Sigmoid colon (tissue), 7 donors: ENCODE measurements around the gene SYT7. TPM values are rescaled to one million over a fixed set of nuclear protein-coding genes. Genes with fewer than 3 reads are reported as not detected.

Experiments
- DNase-seq: peaks from one replicate; pipeline ENCODE4 v3.0.0-alpha.2; 2019
- H3K27ac ChIP-seq, 4 donors: fragments of 200-600 bp; sonication (generic); one replicate each; pipeline ENCODE4 v1.5.1; 2016 to 2019; ENCODE audit warnings: mild to moderate bottlenecking in 1 of 4
- H3K27me3 ChIP-seq, 3 donors: fragments of 200-600 bp; sonication (generic); one replicate each; pipeline ENCODE4 v1.5.1; 2019; ENCODE audit warnings: mild to moderate bottlenecking in 1 of 3
- H3K36me3 ChIP-seq, 4 donors: fragments of 200-600 bp; sonication (generic); one replicate each; pipeline ENCODE4 v1.5.1; 2016 to 2019
- H3K4me1 ChIP-seq, 4 donors: fragments of 200-600 bp; sonication (generic); one replicate each; pipeline ENCODE4 v1.5.1; 2017 to 2019
- H3K4me3 ChIP-seq, 4 donors: fragments of 200-600 bp; sonication (generic); one replicate each; pipeline ENCODE4 v1.5.1; 2017 to 2019; ENCODE audit warnings: mild to moderate bottlenecking in 2 of 4, moderate library complexity in 1 of 4
- H3K9me3 ChIP-seq, 4 donors: fragments of 200-600 bp in 3 of 4; sonication (generic) in 3 of 4; one replicate each; pipeline versions ENCODE4 v1.5.1 to v1.6.1; 2013 to 2019
- EP300 ChIP-seq, 4 donors: sonication (generic); formaldehyde crosslinking; IDR thresholded peaks; one replicate each; pipeline ENCODE4 v1.6.1; 2017; ENCODE audit warnings: antibody characterized with exemption in 4 of 4
- POLR2A ChIP-seq, 2 donors: fragments of 450-650 bp; IDR thresholded peaks; one replicate each; pipeline ENCODE4 v1.6.1; 2016; ENCODE audit warnings: antibody characterized with exemption in 2 of 2, mild to moderate bottlenecking in 2 of 2, moderate library complexity in 2 of 2
- POLR2AphosphoS5 ChIP-seq, 4 donors: sonication (generic); formaldehyde crosslinking; IDR thresholded peaks; one replicate each; pipeline ENCODE4 v1.6.1; 2017; ENCODE audit warnings: antibody characterized with exemption in 4 of 4
- WGBS, 2 donors: extraction: QIAGEN DNeasy Blood & Tissue Kit; methylation state at CpG; one replicate each; pipeline ENCODE4 v1.1.7; 2013; 5-methylcytosine and 5-hydroxymethylcytosine counted together
- intact Hi-C: fragments of 100-400 bp; cut with DNase I; formaldehyde crosslinking; loops from one replicate; pipeline ENCODE4 v1.15.1; 2023
- polyA plus RNA-seq, 3 donors: library from polyadenylated mRNA; stranded (reverse); fragments of 200-250 nt; gene quantifications; one replicate each; pipeline ENCODE4 v1.2.3, GENCODE V29; 2013
- total RNA-seq, 4 donors: library from RNA; depleted of rRNA; stranded (reverse); fragments of >200 nt; gene quantifications; one replicate each; pipeline ENCODE4 v1.1.0, GENCODE V29; 2016
- TF ChIP-seq, protein P1 (sequence below), 4 experiments: fragments of 450-650 bp in 3 of 4; fragments of 200-600 bp in 1 of 4; IDR thresholded peaks; one replicate each; pipeline ENCODE4 v1.5.1; 2016 to 2019; ENCODE audit warnings: antibody characterized with exemption in 4 of 4, mild to moderate bottlenecking in 3 of 4, moderate library complexity in 2 of 4
- donor health status: healthy with polysubstance abuse.
- donor health status: Bipolar disorder and iron deficiency.
- donor health status: healthy.

Gene SYT7
- total and polyA plus RNA-seq, 7 donors: 0.66 to 8.4 (median 3.6) TPM

DNA sequence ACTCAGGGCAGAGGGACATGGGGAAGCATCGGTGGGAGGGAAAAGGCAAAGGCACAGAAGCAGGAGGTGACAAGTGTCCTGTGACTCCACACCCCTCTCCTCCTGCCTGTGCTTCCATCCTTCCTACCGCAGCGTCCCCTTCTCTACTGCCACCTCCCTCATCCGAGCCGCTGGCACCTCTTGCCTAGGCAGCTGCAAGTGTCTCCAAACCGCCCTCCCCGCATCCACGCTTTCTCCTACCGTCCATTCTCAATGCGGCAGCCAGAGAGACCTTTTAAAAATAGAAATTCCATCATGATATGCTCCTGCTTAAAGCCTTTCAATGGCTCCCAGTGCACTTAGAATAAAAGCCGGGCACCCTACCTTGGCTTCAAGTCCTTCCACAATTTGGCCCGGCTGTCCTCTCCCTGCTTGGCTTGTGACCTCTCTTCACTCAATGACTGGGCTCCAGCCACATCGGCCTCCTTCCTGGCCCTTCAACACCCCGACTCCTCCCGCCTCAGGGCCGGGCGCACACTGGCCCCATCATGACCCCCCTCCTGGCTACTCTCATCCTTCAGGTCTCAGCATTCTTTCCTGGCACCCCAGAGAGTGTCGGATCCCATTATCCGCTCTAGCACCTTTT is 55.8 kb downstream of the SYT7 start:
- Histone ChIP-seq H3K27ac (no peak overlapping the region), H3K36me3 (no peaks in the 10 kb centered on the region), H3K4me1 (no peaks in the 10 kb centered on the region), H3K4me3 (no peak overlapping the region), H3K27me3 (peaks cover 0 to 18% (median 0%) of the 10 kb centered on the region in 3 donors), H3K9me3 (no peaks in the 10 kb centered on the region)
- intact Hi-C loops: no loop called here
- DNase-seq: no peak
- 92 to 94% methylated on average over 19 of the region's 19 CpGs for WGBS, 2 donors
- TF ChIP-seq EP300 (IDR thresholded peaks at IDR 0.05): no peak
- TF ChIP-seq POLR2AphosphoS5 (IDR thresholded peaks at IDR 0.05): no peak
- TF ChIP-seq, protein P1, sequence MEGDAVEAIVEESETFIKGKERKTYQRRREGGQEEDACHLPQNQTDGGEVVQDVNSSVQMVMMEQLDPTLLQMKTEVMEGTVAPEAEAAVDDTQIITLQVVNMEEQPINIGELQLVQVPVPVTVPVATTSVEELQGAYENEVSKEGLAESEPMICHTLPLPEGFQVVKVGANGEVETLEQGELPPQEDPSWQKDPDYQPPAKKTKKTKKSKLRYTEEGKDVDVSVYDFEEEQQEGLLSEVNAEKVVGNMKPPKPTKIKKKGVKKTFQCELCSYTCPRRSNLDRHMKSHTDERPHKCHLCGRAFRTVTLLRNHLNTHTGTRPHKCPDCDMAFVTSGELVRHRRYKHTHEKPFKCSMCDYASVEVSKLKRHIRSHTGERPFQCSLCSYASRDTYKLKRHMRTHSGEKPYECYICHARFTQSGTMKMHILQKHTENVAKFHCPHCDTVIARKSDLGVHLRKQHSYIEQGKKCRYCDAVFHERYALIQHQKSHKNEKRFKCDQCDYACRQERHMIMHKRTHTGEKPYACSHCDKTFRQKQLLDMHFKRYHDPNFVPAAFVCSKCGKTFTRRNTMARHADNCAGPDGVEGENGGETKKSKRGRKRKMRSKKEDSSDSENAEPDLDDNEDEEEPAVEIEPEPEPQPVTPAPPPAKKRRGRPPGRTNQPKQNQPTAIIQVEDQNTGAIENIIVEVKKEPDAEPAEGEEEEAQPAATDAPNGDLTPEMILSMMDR (IDR thresholded peaks at IDR 0.05): no peak
- no peak for TF ChIP-seq POLR2A (IDR thresholded peaks at IDR 0.05)

- 87 to 91% methylated on average over 12 of the region's 12 CpGs for WGBS, 2 donors
- Histone ChIP-seq H3K27ac (no peak overlapping the region), H3K27me3 (peaks cover 0 to 15% (median 0%) of the 10 kb centered on the region in 3 donors), H3K4me1 (no peaks in the 10 kb centered on the region), H3K9me3 (no peaks in the 10 kb centered on the region), H3K36me3 (no peaks in the 10 kb centered on the region), H3K4me3 (no peak overlapping the region)
- intact Hi-C loops: no loop called here
- no peak for TF ChIP-seq POLR2A (IDR thresholded peaks at IDR 0.05)
- TF ChIP-seq, protein P1 (IDR thresholded peaks at IDR 0.05): no peak
- TF ChIP-seq POLR2AphosphoS5 (IDR thresholded peaks at IDR 0.05): no peak
- no peak for TF ChIP-seq EP300 (IDR thresholded peaks at IDR 0.05)
- DNase-seq: no peak
These were observed 56.4 kb downstream of the SYT7 start for GRCh38 chr11:61524446-61524845.

- H3K36me3 ChIP-seq: no peaks in the 10 kb centered on the region
- 91 to 92% methylated on average over 15 of the region's 15 CpGs for WGBS, 2 donors
- no peak overlapping the region for H3K27ac ChIP-seq
- no peaks in the 10 kb centered on the region for H3K9me3 ChIP-seq
- DNase-seq: no peak
- H3K27me3 ChIP-seq: peaks cover 0 to 14% (median 0%) of the 10 kb centered on the region in 3 donors
- no peaks in the 10 kb centered on the region for H3K4me1 ChIP-seq
- no peak overlapping the region for H3K4me3 ChIP-seq
- TF ChIP-seq EP300 (IDR thresholded peaks at IDR 0.05): no peak
- TF ChIP-seq POLR2AphosphoS5 (IDR thresholded peaks at IDR 0.05): no peak
- intact Hi-C loops: no loop called here
These were observed 58.0 kb downstream of the SYT7 start for GRCh38 chr11:61522881-61523280.

GRCh38 chr11:61518032-61518795 is 62.7 kb downstream of the SYT7 start:
- WGBS, 2 donors: 89 to 90% methylated on average over 23 of the region's 23 CpGs
- intact Hi-C loops: no loop called here

More at GRCh38 chr11:61518032-61518795, 62.7 kb downstream of the SYT7 start:
- TF ChIP-seq EP300 (IDR thresholded peaks at IDR 0.05) (no peak), POLR2AphosphoS5 (IDR thresholded peaks at IDR 0.05) (no peak), POLR2A (IDR thresholded peaks at IDR 0.05) (no peak)
- TF ChIP-seq, protein P1 (IDR thresholded peaks at IDR 0.05): no peak
- Histone ChIP-seq H3K36me3 (no peaks in the 10 kb centered on the region), H3K27me3 (no peaks in the 10 kb centered on the region), H3K4me1 (peaks cover 0 to 13% (median 10%) of the 10 kb centered on the region in 4 donors), H3K9me3 (no peaks in the 10 kb centered on the region), H3K27ac (no peak overlapping the region), H3K4me3 (no peak overlapping the region)
- DNase-seq: no peak
